Tibial nerve (tissue), 4 donors: Measurements from ENCODE around the gene NGF.

Source experiments
- CTCF ChIP-seq, 5 experiments: fragments of 200-600 bp in 3 of 5; fragments of 450-650 bp in 2 of 5; sonication (generic) in 3 of 5; IDR thresholded peaks; one replicate each; pipeline ENCODE4 v1.5.1; 2016 to 2019; ENCODE audit warnings: antibody characterized with exemption in 5 of 5, mild to moderate bottlenecking in 3 of 5, moderate library complexity in 2 of 5
- EP300 ChIP-seq, 2 donors: sonication (generic); formaldehyde crosslinking; IDR thresholded peaks; one replicate each; pipeline ENCODE4 v1.6.1; 2017; ENCODE audit warnings: antibody characterized with exemption in 2 of 2, mild to moderate bottlenecking in 1 of 2

DNA sequence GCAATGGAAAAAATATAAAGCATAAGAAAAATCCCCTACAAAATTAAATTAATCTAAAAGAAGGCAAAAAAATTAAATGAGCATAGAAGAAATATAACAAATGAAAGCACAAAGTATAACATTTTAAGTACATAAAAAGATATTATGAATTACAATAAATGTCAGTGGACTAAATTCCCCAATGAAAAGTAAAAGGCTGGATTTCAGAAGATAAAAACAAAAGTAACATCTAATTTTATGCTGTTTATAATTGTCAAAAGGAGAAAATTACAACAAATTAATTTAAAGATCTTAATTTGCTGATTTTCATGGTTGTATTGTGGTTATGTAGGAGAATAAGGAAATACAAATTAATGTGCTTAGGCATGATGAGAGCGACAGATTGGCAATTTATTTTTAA lies 92.8 kb downstream of the NGF start:
- no peak for TF ChIP-seq EP300 (IDR thresholded peaks at IDR 0.05)
- no peak for TF ChIP-seq CTCF (IDR thresholded peaks at IDR 0.05)
